Neural cell (in vitro differentiated cells): ENCODE results near the gene FAM217A.

Source experiments
- EZH2 ChIP-seq: fragments of 200-600, 300-800 bp; shearing (Covaris generic), sonication (generic); IDR thresholded peaks from 2 replicates; pipeline ENCODE4 v1.6.1; 2014; ENCODE audit warnings: antibody characterized with exemption, low read length, borderline replicate concordance, mild to moderate bottlenecking; ENCODE audit not compliant: insufficient read depth, poor library complexity, severe bottlenecking
- POLR2AphosphoS5 ChIP-seq: IDR thresholded peaks from 2 replicates; pipeline ENCODE4 v1.6.1; 2012
- SMC3 ChIP-seq: fragments of 450-650 bp; conservative IDR thresholded peaks from 2 replicates; pipeline ENCODE4 v1.6.1; 2014; ENCODE audit warnings: antibody characterized with exemption, mild to moderate bottlenecking, moderate library complexity; ENCODE audit not compliant: poor library complexity
- TAF1 ChIP-seq: IDR thresholded peaks from 2 replicates; pipeline ENCODE4 v1.6.1; 2012; ENCODE audit warnings: low read depth
- TF ChIP-seq, protein P1 (sequence below): fragments of 450-650 bp; IDR thresholded peaks from 2 replicates; pipeline ENCODE4 v1.5.1; 2014; ENCODE audit warnings: antibody characterized with exemption, mild to moderate bottlenecking, moderate library complexity; ENCODE audit not compliant: poor library complexity, severe bottlenecking
- TF ChIP-seq, protein P2 (sequence below): IDR thresholded peaks from 2 replicates; pipeline ENCODE4 v1.6.1; 2012; ENCODE audit warnings: borderline replicate concordance

- no peak for TF ChIP-seq SMC3
- TF ChIP-seq POLR2AphosphoS5, result no peak
- TF ChIP-seq, protein P1, sequence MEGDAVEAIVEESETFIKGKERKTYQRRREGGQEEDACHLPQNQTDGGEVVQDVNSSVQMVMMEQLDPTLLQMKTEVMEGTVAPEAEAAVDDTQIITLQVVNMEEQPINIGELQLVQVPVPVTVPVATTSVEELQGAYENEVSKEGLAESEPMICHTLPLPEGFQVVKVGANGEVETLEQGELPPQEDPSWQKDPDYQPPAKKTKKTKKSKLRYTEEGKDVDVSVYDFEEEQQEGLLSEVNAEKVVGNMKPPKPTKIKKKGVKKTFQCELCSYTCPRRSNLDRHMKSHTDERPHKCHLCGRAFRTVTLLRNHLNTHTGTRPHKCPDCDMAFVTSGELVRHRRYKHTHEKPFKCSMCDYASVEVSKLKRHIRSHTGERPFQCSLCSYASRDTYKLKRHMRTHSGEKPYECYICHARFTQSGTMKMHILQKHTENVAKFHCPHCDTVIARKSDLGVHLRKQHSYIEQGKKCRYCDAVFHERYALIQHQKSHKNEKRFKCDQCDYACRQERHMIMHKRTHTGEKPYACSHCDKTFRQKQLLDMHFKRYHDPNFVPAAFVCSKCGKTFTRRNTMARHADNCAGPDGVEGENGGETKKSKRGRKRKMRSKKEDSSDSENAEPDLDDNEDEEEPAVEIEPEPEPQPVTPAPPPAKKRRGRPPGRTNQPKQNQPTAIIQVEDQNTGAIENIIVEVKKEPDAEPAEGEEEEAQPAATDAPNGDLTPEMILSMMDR, result no peak
- no peak for TF ChIP-seq EZH2
- no peak for TF ChIP-seq TAF1
- TF ChIP-seq, protein P2, sequence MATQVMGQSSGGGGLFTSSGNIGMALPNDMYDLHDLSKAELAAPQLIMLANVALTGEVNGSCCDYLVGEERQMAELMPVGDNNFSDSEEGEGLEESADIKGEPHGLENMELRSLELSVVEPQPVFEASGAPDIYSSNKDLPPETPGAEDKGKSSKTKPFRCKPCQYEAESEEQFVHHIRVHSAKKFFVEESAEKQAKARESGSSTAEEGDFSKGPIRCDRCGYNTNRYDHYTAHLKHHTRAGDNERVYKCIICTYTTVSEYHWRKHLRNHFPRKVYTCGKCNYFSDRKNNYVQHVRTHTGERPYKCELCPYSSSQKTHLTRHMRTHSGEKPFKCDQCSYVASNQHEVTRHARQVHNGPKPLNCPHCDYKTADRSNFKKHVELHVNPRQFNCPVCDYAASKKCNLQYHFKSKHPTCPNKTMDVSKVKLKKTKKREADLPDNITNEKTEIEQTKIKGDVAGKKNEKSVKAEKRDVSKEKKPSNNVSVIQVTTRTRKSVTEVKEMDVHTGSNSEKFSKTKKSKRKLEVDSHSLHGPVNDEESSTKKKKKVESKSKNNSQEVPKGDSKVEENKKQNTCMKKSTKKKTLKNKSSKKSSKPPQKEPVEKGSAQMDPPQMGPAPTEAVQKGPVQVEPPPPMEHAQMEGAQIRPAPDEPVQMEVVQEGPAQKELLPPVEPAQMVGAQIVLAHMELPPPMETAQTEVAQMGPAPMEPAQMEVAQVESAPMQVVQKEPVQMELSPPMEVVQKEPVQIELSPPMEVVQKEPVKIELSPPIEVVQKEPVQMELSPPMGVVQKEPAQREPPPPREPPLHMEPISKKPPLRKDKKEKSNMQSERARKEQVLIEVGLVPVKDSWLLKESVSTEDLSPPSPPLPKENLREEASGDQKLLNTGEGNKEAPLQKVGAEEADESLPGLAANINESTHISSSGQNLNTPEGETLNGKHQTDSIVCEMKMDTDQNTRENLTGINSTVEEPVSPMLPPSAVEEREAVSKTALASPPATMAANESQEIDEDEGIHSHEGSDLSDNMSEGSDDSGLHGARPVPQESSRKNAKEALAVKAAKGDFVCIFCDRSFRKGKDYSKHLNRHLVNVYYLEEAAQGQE, result no peak
Observed at GRCh38 chr6:4031442-4031841, 47.5 kb downstream of the FAM217A start.
